ENCODE results near the gene TESPA1. TPM values are rescaled to one million over a fixed set of nuclear protein-coding genes. Genes with fewer than 3 reads are reported as not detected.

Gene TESPA1
- total RNA-seq, 1 donor from 2014 or later: 6.7 TPM

- no peaks in the 10 kb centered on the region for H3K9me3 ChIP-seq
- H3K4me3 ChIP-seq: no peak overlapping the region
- no peaks in the 10 kb centered on the region for H3K4me1 ChIP-seq
- H3K27ac ChIP-seq: no peak overlapping the region
- TF ChIP-seq CTCF (IDR thresholded peaks at IDR 0.05): no peak
- H3K36me3 ChIP-seq: no peaks in the 10 kb centered on the region
- DNase-seq: no peak
- ATAC-seq: no peak
- no peaks in the 10 kb centered on the region for H3K27me3 ChIP-seq
- intact Hi-C loops (cut with DNase I): no loop called here
These were observed 4.2 kb downstream of the TESPA1 start for GRCh38 chr12:54980341-54980740.

- no peaks in the 10 kb centered on the region for H3K9me3 ChIP-seq
- no peak for TF ChIP-seq CTCF (IDR thresholded peaks at IDR 0.05)
- intact Hi-C loops (cut with DNase I): no loop called here
- DNase-seq: no peak
- H3K36me3 ChIP-seq: no peaks in the 10 kb centered on the region
- no peaks in the 10 kb centered on the region for H3K4me1 ChIP-seq
- no peaks in the 10 kb centered on the region for H3K27me3 ChIP-seq
- no peak for ATAC-seq
- H3K4me3 ChIP-seq: no peak overlapping the region
- H3K27ac ChIP-seq: no peak overlapping the region
These were observed 6.7 kb downstream of the TESPA1 start for GRCh38 chr12:54977857-54978256.

GRCh38 chr12:54977155-54977554 lies 7.4 kb downstream of the TESPA1 start:
- no peak overlapping the region for H3K27ac ChIP-seq
- TF ChIP-seq CTCF (IDR thresholded peaks at IDR 0.05): no peak
- ATAC-seq (no peak), DNase-seq (no peak)
- H3K4me3 ChIP-seq: no peak overlapping the region
- H3K27me3 ChIP-seq: no peaks in the 10 kb centered on the region
- H3K4me1 ChIP-seq: no peaks in the 10 kb centered on the region
- no peaks in the 10 kb centered on the region for H3K36me3 ChIP-seq
- no peaks in the 10 kb centered on the region for H3K9me3 ChIP-seq
- intact Hi-C loops (cut with DNase I): no loop called here

GRCh38 chr12:54975875-54976274 lies 8.7 kb downstream of the TESPA1 start:
- Histone ChIP-seq H3K9me3 (no peaks in the 10 kb centered on the region), H3K4me1 (no peaks in the 10 kb centered on the region), H3K27me3 (no peaks in the 10 kb centered on the region), H3K27ac (no peak overlapping the region), H3K4me3 (no peak overlapping the region), H3K36me3 (no peaks in the 10 kb centered on the region)
- DNase-seq (no peak), ATAC-seq (no peak)
- intact Hi-C loops (cut with DNase I): no loop called here
- TF ChIP-seq CTCF (IDR thresholded peaks at IDR 0.05): no peak

GRCh38 chr12:54975272-54975671 lies 9.3 kb downstream of the TESPA1 start:
- H3K27ac ChIP-seq: no peak overlapping the region
- no peaks in the 10 kb centered on the region for H3K36me3 ChIP-seq
- ATAC-seq: no peak
- no peaks in the 10 kb centered on the region for H3K4me1 ChIP-seq
- no peaks in the 10 kb centered on the region for H3K27me3 ChIP-seq
- no peak for DNase-seq
- intact Hi-C loops (cut with DNase I): no loop called here
- no peak for TF ChIP-seq CTCF (IDR thresholded peaks at IDR 0.05)
- H3K9me3 ChIP-seq: no peaks in the 10 kb centered on the region
- no peak overlapping the region for H3K4me3 ChIP-seq

- Histone ChIP-seq H3K27me3 (no peaks in the 10 kb centered on the region), H3K4me1 (no peaks in the 10 kb centered on the region), H3K4me3 (no peak overlapping the region), H3K9me3 (no peaks in the 10 kb centered on the region), H3K36me3 (no peaks in the 10 kb centered on the region), H3K27ac (no peak overlapping the region)
- intact Hi-C loops (cut with DNase I): no loop called here
- DNase-seq: no peak
- TF ChIP-seq CTCF (IDR thresholded peaks at IDR 0.05): no peak
- no peak for ATAC-seq
These were observed 10.3 kb downstream of the TESPA1 start for GRCh38 chr12:54974279-54974678.
